NCI-H226 (cell line): ENCODE data around the gene PALS1.
A peak's percentile ranks its signal among the peaks of the same experiment; 100 is the strongest.

ENCODE experiments used
- DNase-seq: peaks from one replicate; pipeline ENCODE4 v3.0.0-alpha.2; 2015

Gene PALS1

DNA sequence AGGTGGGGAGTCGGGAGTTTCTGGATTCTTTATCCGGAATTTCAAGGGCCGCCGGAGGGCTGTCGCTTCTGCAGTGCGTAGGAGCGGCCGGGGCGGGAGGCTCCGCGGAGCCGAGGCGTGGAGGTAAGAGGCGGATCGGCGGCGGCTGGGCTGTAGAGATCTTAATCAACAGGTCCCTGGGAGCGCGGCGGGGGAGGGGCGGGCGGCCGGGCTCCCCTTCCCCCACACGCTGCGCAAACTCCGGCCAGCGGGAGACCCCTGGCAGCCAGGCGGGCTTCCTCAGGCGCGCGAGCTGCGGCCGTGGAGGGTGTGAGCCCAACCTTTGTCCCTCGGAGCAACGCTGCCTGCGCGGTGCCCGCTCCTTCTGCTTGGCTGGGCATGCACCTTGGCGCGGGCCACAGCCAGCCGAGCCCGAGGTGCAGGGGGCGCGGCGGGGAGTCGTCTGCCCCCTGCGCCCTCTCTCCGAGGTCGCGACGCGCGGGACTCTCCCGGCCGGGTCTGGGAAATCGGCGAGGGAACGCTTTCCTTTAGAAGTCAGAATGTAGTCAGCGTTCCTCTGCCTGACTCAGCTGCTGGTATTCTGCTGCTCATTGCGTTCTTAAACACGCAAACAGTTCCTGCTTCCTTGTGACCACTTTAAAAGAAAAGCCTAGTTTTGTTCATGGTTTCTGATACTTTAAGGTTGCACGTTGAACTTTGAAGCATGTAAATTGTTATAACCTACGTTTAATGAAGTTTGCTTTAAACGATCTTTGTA lies at the start of gene PALS1:
Gene PALS1 (plus strand): TSS at position 25 of the 757 bp plus-strand sequence. CDS start 37,736 bp downstream, outside the sequence.
- peak; percentile 54 for DNase-seq

DNA sequence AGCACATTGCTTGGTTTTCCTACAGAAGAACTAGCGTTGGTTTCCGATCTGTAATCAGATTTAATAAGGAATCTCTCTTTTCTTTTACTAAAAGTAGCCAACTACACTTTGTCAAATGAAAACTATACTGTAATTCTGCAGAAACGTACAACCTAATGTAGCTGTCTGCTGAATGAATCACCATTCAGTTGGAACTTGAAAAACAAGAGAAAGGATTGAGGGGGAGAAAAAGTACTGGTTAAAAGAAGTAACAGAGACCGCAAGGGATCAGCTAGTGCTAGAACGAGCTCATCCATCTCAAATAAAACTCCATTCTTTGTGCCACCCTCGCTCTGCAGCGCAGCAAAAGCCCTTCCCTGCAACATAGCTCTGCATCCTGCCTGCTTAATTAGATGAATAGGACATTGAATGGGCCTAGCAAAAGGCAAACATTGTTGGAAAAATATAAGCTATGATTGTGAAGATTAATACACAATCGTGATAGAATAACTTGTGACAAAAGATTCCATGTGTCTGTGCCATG lies 49.4 kb upstream of the PALS1 start:
- no peak for DNase-seq

DNA sequence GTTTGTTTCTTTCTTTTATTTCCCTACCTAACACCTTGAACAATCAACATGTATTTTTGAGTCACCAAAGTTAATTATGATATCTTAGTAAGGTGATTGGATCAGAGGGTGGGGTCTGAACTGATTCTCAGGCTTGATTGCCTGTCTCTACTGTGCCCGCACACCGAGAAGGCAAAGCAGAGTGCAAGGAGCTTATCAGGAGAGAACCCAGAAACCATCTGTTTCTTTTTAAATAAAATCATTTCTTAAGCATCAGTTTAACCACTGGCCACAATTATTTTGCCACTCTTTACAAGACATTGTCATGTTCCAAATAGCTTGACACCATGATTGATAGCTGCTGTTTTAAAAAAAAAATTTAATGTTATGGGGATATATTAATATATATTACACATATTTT lies 48.9 kb upstream of the PALS1 start:
- DNase-seq: no peak

DNA sequence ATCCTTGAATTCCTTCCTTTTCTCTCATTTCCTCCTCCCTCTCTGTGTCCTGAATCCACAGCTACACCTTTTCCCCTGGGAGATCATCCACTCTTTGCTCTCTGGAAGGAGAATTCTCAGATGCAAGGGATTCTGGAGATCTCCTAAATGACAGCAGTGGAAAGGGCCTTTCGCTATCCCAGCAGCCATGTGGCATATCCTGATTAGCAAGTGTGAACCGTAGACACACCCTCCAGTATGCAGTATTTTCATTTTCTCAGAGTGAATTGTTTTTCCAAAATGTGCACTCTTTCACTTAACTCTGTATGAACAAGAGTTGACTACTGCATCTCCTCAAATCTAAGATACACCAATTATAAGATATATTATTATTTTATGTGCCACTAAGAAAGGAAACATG lies 46.0 kb upstream of the PALS1 start:
- no peak for DNase-seq

DNA sequence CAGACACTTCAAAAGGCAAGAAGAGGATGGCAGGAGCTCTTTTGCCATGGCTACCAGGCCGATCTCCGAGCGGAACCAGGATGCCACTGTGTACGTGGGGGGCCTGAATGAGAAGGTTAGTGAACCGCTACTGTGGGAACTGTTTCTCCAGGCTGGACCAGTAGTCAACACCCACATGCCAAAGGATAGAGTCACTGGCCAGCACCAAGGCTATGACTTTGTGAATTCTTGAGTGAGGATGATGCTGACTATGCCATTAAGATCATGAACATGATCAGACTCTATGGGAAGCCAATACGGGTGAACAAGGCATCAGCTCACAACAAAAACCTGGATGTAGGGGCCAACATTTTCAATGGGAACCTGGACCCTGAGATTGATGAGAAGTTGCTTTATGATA lies 42.2 kb upstream of the PALS1 start:
- DNase-seq: no peak

DNA sequence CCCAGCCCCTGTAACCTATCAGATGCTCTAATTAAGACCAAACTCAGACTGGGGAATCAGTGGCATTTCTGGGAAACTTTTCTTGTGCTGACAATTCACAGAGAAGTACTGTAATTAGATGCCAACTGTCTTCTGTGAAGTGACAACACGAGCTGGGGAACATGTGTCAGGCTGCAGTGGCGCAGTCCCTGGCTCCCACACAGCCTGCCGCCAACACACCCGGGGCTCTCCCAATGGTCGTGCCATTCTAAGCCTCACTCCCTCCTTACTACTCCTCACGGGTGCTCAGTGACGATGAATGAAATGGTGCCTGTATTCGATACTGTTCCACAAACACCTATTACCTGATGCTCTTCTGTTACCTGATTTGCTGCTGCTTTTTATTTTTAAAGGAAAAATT lies 33.4 kb upstream of the PALS1 start:
- no peak for DNase-seq

DNA sequence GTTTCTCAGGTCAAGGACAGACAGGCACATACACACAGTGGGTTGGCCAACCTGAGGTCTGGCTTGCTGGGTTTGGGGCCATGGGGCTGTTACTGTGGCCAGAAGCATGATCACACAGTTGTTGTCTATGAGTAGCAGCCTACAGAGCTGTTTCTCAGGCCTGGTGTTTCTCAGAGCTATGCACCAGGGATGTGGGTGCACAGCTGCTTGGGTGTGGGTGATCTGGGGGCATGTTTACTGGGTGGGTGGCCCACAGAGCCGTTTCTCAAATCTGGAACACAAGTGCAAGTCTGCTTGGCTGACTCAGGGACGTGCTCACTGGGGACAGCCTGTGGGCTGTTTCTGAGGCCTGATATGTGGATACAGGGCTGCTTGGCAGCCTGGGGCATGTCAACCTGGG lies 23.1 kb upstream of the PALS1 start:
- no peak for DNase-seq

DNA sequence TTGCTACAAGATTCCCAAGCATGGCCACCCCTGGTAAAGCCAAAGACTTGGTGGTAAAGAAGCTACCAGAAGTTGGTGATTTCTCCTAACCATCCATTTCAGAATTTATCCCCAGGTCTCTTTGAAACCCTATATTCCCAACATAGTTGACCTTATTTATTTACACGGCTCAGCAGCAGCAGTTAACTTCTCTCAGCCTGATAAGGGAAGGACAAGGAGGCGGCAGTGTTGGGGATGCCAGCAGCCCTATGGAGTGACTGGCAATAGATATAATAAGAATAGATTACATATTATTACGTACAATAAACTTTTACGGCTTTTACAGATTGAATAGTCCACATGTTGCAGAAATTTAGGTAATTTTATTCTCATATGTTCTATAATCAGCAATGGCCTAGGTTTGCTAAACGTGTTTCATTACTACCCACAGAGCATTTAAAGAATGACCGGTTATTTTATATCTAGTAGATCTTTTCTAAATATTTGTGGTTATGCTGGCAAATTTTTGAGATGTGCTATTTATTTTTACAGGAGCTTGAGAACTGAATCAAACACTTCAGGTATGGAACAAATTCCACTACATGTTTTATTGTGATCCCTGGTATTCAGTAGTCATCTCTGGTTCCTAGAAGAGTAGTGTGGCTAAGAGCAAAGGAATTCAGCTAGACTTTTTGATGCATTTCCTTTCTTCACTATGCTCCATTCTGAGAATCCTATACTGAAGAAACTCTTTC lies 19.8 kb upstream of the PALS1 start:
- peak; percentile 82 for DNase-seq

DNA sequence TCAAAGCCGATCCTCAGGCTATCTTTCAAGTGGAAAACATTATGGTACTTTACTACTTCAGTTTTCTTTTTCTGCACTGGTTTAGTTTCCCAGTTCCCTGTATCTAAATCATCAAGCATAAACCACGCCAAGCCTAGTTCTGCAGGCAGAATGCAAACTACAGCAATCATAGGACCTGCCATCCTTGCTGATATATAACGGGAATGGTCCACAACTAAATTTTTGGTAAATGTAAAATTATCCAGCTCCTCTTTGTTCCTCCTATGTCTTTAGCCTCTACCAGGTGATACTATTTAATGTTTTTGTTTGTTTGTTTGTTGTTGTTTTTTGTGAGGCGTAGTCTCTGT lies 19.3 kb upstream of the PALS1 start:
- DNase-seq: no peak

DNA sequence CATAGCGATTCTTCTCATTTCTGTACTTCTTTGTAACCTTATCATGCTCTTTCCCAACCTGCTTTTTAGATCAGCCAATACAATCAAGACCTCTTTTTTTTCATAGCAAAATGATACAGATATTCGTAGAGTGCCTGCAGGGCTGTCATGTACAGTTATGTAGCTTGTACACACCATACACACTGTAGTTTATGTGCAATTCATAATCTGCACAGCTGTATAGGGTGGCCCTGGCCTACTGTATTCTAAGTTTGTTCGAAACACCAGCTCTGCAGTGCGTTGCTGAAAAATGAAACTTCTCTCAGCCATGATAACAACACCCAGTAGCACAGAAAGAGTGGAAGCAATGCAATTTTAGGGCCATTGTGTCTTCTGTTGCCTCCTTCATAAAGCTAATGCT lies 15.7 kb upstream of the PALS1 start:
- DNase-seq: no peak

DNA sequence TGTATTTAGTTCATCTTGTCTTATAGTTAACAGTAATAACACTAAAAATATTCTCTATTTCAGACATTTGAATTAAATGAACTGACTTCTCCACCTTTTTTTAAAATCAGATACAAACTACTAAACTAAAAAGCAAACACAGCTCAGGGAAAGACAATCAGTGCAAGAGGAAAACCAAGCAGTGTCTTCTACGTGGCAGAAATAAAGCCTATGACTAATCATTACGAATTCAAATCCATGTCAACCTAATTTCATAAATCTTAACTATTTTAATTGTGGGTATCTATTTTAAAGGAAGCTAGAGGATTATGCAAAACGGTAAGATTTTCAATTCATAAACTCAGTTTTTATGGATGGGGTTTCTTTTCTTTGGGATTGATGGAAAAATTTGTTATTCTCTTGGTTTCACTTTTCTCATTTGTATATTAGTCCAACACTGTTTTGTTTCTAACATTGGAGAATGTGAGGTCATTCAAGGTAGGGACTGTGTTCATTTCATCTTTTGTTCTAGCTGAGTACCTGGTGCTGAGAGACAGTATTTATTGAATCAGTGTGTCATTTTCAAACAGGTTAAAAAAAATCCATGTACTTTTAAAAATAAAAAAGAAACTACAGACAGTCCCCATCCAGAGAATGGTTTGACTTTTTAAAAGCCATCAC lies 12.8 kb upstream of the PALS1 start:
- no peak for DNase-seq

DNA sequence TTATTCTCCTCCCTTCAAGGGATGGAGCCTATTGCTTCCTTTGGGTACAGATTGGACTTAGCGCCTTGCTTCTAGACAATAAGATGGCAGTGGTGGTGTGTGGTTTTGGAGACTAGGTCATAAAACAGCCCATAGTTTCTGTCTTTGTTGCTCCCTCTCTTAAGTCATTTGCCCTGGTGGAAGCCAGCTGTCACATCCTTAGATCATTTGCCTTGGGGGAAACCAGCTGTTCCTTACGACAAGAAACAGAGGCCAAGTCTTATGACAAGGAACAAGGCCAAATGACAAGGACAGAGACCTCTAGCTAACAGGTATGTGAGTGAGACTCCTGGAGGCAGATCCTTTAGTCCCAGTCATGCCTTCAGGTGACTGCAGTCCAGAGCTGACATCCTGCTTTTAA lies 9.2 kb upstream of the PALS1 start:
- no peak for DNase-seq

DNA sequence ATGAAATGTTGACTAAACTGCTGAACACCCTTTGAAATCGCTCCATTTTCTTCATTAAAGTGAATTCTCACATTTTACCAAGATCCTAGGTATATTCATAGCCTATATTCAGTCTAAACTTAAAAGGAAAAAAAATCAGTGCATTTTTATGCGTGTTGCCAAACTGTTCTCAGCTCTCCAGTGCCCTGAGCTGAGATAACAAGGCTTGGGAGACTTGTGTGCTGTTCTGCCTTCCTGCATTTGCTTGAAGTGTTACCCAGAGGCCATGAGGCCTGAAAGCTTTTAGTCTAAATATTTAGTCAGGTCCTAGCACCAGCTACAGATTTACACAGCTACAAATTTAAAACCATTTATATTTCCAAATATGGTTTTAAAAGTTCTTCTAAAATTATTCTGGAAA lies 8.6 kb upstream of the PALS1 start:
- no peak for DNase-seq

DNA sequence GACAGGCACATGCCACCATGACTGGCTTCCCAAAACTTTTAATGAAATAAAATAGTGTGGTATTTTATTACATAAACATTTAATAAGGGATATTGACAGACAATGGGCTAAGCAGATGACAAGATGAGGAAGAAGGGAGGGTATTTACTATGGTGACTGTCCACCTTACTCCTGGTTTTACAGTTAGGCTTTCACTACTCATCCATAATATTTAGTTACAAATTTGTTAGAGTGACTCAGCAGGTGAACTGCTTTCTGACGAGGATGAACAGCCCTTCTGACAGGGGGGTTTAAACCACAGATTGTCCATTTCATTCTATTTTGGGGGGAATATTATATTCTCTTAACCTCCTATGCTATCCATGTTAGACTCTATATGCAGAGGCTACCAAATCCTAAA lies 3.6 kb upstream of the PALS1 start:
- no peak for DNase-seq

DNA sequence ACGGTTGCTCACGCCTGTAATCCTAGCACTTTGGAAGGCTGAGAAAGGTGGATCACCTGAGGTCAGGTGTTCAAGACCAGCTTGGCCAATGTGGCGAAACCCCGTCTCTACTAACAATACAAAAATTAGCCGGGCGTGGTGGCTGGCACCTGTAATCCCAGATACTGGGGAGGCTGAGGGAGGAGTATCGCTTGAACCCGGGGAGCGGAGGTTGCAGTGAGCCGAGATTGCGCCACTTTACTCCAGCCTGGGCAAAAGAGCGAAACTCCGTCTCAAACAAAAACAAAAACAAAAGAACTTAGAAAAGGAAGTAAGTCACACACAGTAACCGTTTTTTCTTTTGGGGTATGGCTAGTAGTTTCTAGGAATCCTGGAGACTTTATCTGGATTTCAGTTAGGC lies 1.7 kb upstream of the PALS1 start:
- DNase-seq: no peak

DNA sequence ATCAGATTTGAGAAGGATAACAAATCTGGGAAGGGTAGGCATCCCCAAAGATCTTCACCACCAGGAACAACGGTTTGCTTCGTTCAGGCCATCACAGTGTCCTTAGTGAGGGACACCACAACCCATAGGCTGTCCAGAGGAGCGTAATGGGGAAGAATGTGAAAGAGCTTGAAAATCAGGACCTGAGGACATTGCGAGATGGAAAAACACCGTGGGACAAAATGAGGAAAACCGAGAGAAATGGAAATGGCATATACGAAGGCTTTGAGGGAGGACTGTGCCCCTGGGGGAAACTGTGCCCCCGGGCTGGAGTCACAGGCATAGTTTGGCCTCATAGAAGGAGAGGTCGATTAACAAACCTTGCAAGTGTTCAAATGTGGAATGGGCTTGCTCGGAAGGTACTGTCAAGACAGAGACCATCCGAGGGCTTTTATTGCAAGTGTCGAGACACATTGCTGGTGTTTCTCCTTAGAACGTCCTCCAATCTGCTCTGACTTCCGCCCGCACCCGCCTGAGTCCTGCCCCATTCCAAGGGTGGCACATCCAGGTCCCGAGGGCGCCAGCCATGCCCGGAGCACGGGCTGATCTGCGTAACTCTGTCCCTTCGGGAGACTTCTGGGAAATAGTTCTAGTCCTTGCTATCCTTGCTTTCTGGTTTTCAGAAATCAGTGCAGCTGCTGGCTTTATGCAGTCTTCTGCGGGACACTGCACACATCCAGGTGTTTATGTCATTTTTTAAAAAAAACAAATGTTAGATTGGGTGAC lies 885 bp upstream of the PALS1 start:
- no peak for DNase-seq

DNA sequence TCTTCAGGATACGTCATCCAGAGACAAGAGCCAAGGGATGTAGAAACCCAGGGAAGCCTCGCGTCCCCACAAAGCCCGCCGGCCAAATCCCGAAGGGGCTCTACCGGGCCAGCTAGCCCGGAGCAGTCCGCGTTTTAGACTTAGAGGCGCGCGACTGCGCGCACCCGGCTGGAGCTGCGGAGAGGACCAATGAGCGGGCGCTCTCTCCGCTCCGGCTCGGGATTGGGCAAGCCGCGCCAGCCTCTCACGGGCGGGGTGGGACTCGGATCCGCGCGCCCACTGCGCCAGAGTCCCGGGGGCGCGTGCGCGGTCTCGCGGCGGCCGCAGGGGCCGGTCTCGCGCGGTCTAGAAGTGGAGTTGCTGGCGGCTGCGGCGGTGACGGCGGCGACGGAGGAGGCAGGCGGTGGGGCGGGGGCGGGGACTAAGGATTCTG lies 241 bp upstream of the PALS1 start:
- peak; percentile 98 for DNase-seq

DNA sequence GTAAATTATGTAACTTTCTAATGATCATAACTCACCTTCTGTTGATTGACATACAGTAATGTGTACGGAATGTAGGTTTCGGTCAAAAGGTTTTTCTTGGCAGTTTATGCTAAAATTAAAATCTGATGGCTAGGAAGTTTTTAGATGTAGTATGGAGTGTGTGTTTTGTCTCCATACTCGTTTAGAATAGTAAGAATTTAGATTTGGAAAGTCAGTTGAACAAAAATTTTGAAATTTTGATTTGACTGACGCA lies 859 bp downstream of the PALS1 start:
- no peak for DNase-seq

DNA sequence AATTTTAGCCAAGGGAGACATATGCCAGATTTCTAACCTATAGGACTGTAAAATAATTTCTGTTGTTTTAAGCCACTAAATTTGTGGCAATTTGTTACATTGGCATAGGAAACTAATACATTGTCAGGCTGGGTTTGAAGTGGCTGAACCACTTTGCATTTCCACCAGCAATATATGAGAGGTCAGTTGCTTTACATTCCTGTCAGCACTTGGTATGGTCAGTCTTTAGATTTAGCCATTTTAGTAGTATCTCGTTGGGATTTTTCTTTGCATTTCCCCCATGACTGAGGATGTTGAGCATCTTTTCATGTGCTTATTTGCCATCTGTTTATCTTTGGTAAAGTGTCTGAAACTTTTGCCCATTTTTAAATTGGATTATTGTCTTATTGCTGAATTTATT lies 3.9 kb downstream of the PALS1 start:
- no peak for DNase-seq

DNA sequence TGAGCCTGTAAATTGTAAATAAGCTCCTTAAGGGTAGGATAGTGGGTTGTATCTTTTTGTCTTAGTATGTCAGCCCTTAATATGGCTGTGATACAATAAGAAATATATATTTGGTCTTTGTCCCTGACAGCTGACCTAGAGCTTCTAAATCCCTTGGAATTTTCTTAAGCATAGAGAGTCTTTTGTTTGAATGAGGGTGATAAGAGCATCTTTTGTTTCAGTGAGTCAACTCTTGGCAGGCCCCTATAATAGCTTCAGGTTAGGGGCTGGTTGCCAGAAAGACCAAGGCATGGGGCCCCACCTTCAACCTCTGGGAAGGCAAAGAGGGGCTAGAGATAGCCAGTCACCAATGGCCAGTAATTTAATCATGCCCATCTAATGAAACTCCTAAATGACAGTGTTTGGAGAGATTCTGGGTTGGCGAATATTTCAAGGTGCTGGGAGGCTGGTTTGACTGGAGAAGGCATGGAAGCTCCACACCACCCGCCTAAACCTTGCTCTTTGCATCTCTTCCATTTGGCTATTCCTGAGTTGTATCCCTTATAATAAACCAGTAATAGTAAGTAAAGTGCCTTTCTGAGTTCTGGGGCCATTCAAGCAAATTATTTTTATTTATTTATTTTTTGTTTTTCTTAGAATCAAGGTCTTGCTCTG lies 10.5 kb downstream of the PALS1 start:
- peak; percentile 78 for DNase-seq

DNA sequence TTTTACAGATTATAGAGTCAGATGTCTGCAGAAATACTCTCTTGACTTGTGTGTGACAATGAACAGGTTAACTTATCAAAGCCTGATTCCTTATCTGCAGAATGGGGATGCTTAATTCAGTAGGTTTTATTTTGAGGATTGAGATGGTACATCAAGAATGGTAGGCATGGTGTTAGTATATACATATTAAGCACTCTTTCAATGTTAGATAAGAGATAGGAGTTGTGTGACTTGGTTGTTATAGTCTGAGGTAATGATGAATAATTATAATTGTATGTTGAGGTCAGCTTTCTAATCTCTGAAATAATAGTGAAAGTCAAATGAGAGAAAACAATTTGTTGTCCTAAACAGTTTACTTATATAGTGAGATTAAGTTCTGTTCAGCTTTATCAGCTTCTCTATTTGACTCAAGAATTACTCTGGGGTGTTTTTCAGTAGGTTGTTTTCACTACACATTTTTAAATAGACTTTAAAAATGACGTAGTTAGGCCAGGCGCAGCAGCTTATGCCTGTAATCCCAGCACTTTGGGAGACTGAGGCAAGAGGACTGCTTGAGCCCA lies 11.9 kb downstream of the PALS1 start:
- peak; percentile 23 for DNase-seq

DNA sequence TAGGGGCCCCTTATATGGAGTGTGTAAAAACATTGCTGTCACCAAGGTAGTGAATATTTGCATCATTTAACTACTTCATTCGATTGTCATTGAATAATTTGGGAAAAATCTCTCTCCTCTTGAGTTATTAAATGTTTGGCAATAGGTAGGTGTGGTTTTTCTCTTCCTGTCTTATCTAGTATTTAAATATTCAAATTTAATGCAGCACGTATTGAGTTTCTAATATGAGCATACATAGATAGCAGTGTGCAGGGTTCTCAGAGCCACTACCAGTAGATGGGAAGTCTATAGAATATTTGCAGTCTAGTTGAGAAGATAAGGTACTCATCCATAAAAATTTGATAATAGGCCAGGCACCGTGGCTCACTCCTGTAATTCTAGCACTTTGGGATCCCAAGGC lies 16.7 kb downstream of the PALS1 start:
- DNase-seq: no peak

DNA sequence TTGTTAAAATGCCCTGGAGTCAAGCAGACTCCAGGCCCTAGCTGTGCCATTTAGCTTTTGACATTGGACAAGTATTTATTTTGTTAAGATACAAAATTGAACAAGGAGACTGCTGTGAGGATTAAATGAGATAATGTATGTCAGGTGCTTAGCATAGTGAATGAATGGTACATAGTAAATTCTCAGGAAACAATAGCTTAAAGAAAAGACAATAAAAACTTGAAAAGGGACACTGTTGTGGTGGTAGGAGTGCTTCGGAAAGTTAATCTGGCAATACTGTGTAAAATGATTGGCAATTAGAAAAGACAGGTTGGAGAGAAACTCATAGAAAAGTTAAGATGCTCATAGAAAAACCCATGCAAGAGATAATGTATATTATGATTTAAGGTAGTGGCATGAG lies 19.7 kb downstream of the PALS1 start:
- no peak for DNase-seq
